ENCODE results near the gene CXXC5. TPM values are rescaled to one million over a fixed set of nuclear protein-coding genes. Genes with fewer than 3 reads are reported as not detected.

CXXC5 gene
- total and polyA plus RNA-seq, 2 of the 4 experiments (the other 2 are of a cell fraction): 24.9 to 35.7 TPM

- no peak overlapping the region for H2BK120ac ChIP-seq (ENCODE audit: low read depth, low read length)
- no peaks in the 10 kb centered on the region; the same call in 1 of the 2 replicates for H3K9me1 ChIP-seq (ENCODE audit: insufficient read depth, low read length)
- peaks cover 8% of the 10 kb centered on the region; the same call in 1 of the 2 replicates for H3K27me3 ChIP-seq (ENCODE audit: control insufficient read depth, insufficient read depth, low read length)
- H3K4me1 ChIP-seq (ENCODE audit: control insufficient read depth, insufficient read depth, low read length): peaks cover 5% of the 10 kb centered on the region; the same call in 1 of the 2 replicates
- no peak overlapping the region for H4K91ac ChIP-seq (ENCODE audit: insufficient read depth, low read depth, low read length)
- H2AK9ac ChIP-seq (replicated peaks; ENCODE audit: low read depth, low read length, poor library complexity): no peak overlapping the region
- H2AFZ ChIP-seq (replicated peaks; ENCODE audit: low read length, poor library complexity): peak overlapping the region; percentile 17
- H3K9me3 ChIP-seq (ENCODE audit: control insufficient read depth, insufficient read depth, low read length): peaks cover 4% of the 10 kb centered on the region; the same call in 1 of the 2 replicates
- H4K20me1 ChIP-seq (ENCODE audit: insufficient read depth, low read length): 0 out of 2 replicates have a peak, but pooled peaks cover 5% of the 10 kb centered on the region
- no peak overlapping the region for H2BK15ac ChIP-seq (ENCODE audit: low read depth, low read length)
- no TSS peak for BruUV-seq (replicated peaks)
- ChIA-PET POLR2A (ENCODE audit: unreplicated experiment) (no interaction called here), CTCF (interaction anchor here (1.2 to 2.0 kb wide), 3 partner anchors 13 to 84 kb away, joined by 3 to 7 read pairs (median 4); no protein-coding TSS in a partner anchor)
- no peak overlapping the region for H2BK5ac ChIP-seq (ENCODE audit: low read depth, low read length, poor library complexity, severe bottlenecking)
- H3K79me1 ChIP-seq (ENCODE audit: low read depth in 1 of 2, low read length in 2 of 2): no peaks in the 10 kb centered on the region
- no peak overlapping the region for H3K56ac ChIP-seq (ENCODE audit: extremely low read depth, insufficient read depth, low read length)
- DNase-seq: no peak
- no peak overlapping the region for H4K5ac ChIP-seq (ENCODE audit: low read depth, low read length)
- WGBS, 2 experiments (ENCODE audit: extremely low coverage in 2 of 2, insufficient read length in 1 of 2): 80% methylated on average over 3 of the region's 56 CpGs; no CpG with 5 or more reads in 1 of the 2 experiments
- no peak overlapping the region for H3K9ac ChIP-seq (ENCODE audit: low read depth, low read length)
- no peak overlapping the region for H2AK5ac ChIP-seq (ENCODE audit: low read depth, low read length)
- no peak overlapping the region for H3K23ac ChIP-seq (ENCODE audit: low read depth, low read length)
- no peak for ATAC-seq (ENCODE audit: low read depth)
- H3K27ac ChIP-seq (ENCODE audit: insufficient read depth, low read length): no peak overlapping the region
- no peak overlapping the region for H4K8ac ChIP-seq (ENCODE audit: low read depth in 2 of 2, low read length in 2 of 2)
- no peak overlapping the region for H3K4me3 ChIP-seq (ENCODE audit: insufficient read depth, low read depth, low read length)
- no peak overlapping the region for H3K14ac ChIP-seq (replicated peaks; ENCODE audit: low read depth, low read length)
- H3K18ac ChIP-seq (ENCODE audit: low read depth, low read length): no peak overlapping the region
- no peaks in the 10 kb centered on the region for H3K36me3 ChIP-seq (ENCODE audit: control insufficient read depth, insufficient read depth, low read length)
- no peak overlapping the region for H2BK20ac ChIP-seq (ENCODE audit: low read depth, low read length)
- in situ Hi-C loops (cut with MboI; ENCODE audit: low sequenced_read_pairs): no loop called here
- no peak overlapping the region for H3K4me2 ChIP-seq (ENCODE audit: low read depth, low read length)
- dilution Hi-C loops (cut with HindIII; ENCODE audit: low sequenced_read_pairs, unreplicated experiment): no loop called here
- intact Hi-C loops (cut with micrococcal nuclease): no loop called here
- H3K4ac ChIP-seq (ENCODE audit: low read depth, low read length): no peak overlapping the region
- no peak for TF ChIP-seq CHD1 (IDR thresholded peaks at IDR 0.05; ENCODE audit: low read depth, low read length)
- TF ChIP-seq USF2 (IDR thresholded peaks at IDR 0.05; ENCODE audit: low read depth, low read length): no peak
- TF ChIP-seq MXI1 (IDR thresholded peaks at IDR 0.05; ENCODE audit: borderline replicate concordance, low read depth, low read length): no peak
- TF ChIP-seq SMC3 (IDR thresholded peaks at IDR 0.05; ENCODE audit: low read depth, low read length): no peak
- no peak for TF ChIP-seq MAZ (IDR thresholded peaks at IDR 0.05; ENCODE audit: borderline replicate concordance, low read depth, low read length)
- TF ChIP-seq, protein P1, sequence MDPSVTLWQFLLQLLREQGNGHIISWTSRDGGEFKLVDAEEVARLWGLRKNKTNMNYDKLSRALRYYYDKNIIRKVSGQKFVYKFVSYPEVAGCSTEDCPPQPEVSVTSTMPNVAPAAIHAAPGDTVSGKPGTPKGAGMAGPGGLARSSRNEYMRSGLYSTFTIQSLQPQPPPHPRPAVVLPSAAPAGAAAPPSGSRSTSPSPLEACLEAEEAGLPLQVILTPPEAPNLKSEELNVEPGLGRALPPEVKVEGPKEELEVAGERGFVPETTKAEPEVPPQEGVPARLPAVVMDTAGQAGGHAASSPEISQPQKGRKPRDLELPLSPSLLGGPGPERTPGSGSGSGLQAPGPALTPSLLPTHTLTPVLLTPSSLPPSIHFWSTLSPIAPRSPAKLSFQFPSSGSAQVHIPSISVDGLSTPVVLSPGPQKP (IDR thresholded peaks at IDR 0.05; ENCODE audit: borderline replicate concordance, low read depth, low read length): no peak
- TF ChIP-seq RFX5 (IDR thresholded peaks at IDR 0.05; ENCODE audit: low read depth, low read length): no peak
- TF ChIP-seq CEBPB (IDR thresholded peaks at IDR 0.05; ENCODE audit: low read depth, low read length): no peak
- TF ChIP-seq BHLHE40 (IDR thresholded peaks at IDR 0.05; ENCODE audit: low read depth, low read length): no peak
- TF ChIP-seq RAD21 (IDR thresholded peaks at IDR 0.05; ENCODE audit: low read length): no peak
- no peak for TF ChIP-seq FOS (IDR thresholded peaks at IDR 0.05; ENCODE audit: low read depth, low read length)
- TF ChIP-seq, protein P2, sequence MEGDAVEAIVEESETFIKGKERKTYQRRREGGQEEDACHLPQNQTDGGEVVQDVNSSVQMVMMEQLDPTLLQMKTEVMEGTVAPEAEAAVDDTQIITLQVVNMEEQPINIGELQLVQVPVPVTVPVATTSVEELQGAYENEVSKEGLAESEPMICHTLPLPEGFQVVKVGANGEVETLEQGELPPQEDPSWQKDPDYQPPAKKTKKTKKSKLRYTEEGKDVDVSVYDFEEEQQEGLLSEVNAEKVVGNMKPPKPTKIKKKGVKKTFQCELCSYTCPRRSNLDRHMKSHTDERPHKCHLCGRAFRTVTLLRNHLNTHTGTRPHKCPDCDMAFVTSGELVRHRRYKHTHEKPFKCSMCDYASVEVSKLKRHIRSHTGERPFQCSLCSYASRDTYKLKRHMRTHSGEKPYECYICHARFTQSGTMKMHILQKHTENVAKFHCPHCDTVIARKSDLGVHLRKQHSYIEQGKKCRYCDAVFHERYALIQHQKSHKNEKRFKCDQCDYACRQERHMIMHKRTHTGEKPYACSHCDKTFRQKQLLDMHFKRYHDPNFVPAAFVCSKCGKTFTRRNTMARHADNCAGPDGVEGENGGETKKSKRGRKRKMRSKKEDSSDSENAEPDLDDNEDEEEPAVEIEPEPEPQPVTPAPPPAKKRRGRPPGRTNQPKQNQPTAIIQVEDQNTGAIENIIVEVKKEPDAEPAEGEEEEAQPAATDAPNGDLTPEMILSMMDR (conservative IDR thresholded peaks at IDR 0.05; ENCODE audit: low read depth, low read length): no peak
- TF ChIP-seq MAFK (IDR thresholded peaks at IDR 0.05; ENCODE audit: low read depth, low read length): no peak
- no peak for TF ChIP-seq POLR2A (IDR thresholded peaks at IDR 0.05; ENCODE audit: low read depth, low read length)
- TF ChIP-seq RCOR1 (IDR thresholded peaks at IDR 0.05; ENCODE audit: insufficient replicate concordance, low read length): no peak
These were observed 61.6 kb downstream of the CXXC5 start for GRCh38 chr5:139709582-139710318.

Data from IMR-90 (cell line).